Measurements from ENCODE around the gene ATF5.

Gene ATF5

GRCh38 chr19:49981603-49982593 lies 52.9 kb downstream of the ATF5 start:
- no peak for DNase-seq

Measured in activated CD4-positive, alpha-beta T cell treated with anti-CD3 and anti-CD28 coated beads, Interleukin-2, Interleukin-6, amounts not matched to agents 100 ng/mL and 50 ng/mL, durations not matched to agents 16 hours and 8 hours (primary cell).